HG02970 (cell line): ENCODE results near the gene COG4.
"Not testable (repeated sequence)": the region's sequence is repeated elsewhere in the genome, so short reads cannot be mapped to it uniquely, and the experiment has no call there.

Source experiments
- ATAC-seq: cut with Tn5 transposase; IDR thresholded peaks from one replicate; pipeline ENCODE4 v1.9.1; 2021; ENCODE audit warnings: mild to moderate bottlenecking, moderate library complexity, moderate number of reproducible peaks; ENCODE audit not compliant: unreplicated experiment, low FRiP score

COG4 gene

DNA sequence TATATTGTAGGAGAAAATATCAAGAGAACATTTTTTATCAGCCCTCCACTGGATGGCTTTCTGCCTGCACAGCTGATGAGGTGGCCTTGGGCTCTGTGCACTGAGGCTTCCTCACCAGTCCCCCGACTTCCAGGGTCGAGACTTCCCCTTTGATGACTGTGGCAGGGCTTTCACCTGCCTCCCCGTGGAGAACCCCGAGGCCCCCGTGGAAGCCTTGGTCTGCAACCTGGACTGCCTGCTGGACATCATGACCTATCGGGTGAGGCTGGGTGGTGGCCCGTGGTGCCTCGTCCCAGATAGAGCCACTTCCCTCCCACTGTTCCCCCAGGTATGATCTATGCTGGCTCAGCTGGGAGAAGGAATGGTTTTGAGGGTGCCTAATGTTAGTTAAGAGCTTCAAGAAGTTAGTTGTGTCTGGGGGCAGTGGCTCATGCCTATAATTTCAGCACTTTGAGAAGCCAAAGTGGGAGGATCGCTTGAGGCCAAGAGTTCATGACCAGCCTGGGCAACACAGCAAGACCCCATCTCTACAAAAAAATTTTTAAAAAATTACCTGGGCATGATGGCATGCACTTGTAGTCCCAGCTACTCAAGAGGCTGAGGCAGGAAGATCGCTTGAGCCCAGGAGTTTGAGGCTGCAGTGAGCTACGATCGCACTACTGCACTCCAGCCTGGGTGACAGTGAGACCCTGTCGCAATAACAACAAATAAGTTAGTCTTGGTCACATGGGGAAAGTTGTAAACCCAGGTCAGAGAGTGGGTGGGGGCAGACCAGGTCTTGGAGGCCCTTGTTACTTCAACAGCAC, 57.2 kb downstream of the COG4 start:
- ATAC-seq = no peak

DNA sequence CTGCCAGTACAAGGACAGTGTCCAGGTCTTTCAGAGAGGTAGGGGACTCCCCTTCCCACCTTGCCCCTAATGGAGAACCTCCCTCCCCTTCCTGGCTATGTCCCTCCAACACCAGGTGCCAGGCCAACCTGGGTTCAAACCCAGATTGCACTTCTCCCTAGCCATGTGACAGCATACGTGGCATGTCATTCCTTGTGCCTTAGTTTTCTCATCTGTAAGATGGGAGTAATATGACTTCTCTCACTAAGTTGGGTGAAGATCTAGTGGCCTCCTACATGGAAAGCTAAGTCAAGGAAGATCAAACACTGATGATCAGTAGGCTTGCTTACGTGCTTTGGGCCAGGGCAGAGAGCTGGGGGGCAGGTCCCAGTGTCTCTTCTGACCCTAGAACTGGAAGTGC, 60.1 kb downstream of the COG4 start:
- ATAC-seq = no peak

DNA sequence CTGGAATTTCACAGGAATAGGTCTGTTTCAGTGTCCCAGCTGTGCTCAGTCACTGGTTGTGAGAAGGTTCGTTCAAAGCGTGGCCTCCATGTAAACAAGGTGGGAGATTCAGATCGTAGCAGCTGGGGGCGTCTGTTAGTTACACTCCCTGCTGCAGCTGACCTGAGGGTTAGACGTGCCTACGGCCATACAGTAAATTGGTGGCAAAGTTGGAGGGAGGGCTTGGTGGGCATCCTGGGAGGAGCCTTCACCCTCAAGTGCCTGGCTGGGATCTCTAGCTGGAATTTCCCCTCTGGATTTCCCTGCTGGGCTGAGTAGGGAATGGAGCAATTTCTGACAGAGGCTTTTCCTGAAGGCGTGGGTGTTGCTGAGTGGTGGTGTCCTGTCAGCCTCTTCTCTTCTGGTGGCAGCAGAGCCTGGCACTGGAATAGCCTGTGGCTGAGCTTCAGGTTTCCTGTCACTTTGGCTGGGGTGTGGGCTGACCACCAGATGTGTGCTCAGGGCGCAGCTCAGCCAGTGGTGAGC, 62.6 kb downstream of the COG4 start:
- ATAC-seq = no peak

DNA sequence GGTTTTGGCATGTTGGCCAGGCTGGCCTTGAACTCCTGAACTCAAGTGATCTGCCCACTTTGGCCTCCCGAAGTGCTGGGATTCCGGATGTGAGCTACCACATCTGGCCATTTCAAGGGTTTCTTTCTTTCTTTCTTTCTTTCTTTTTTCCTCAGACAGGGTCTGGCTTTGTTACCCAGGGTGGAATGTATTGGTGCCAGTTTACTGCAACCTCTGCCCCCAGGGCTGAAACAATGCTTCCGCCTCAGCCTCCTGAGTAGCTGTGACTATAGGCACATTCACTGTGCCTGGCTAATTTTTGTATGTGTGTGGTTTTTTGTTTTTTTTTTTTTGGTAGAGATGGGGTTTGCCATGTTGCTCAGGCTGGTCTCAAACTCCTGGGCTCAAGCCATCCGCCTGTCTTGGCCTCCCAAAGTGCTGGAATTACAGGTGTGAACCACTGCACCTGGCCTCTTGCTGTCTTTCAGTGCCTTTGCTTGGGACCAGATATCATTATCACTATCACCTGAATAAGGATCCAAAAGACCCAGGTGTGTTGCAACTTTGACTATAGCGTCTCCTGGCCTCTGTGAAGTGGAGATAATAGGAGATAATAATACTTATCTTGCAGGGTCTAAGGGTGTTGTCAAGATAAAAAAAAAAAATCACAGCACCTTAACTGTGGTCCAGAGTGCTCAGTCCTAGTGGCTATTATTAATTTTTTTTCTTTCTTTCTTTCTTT, 65.7 kb downstream of the COG4 start:
- no peak for ATAC-seq

DNA sequence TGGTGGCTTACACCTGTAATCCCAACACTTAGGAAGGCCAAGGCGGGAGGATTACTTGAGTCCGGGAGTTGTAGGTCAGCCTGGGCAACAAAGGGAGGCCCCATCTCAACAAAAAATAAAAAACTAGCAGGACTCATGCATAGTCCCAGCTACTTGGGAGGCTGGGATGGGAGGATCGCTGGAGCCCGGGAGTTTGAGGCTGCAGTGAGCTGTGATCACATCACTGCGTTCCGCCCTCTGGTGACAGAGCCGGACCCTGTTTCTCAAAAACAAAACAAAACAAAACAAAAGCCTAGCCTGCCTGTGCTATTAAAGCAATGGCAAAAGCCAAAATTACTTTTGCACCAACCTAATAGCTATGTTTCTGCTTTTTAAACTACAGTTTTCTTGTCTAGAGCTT, 67.4 kb downstream of the COG4 start:
- no peak for ATAC-seq

DNA sequence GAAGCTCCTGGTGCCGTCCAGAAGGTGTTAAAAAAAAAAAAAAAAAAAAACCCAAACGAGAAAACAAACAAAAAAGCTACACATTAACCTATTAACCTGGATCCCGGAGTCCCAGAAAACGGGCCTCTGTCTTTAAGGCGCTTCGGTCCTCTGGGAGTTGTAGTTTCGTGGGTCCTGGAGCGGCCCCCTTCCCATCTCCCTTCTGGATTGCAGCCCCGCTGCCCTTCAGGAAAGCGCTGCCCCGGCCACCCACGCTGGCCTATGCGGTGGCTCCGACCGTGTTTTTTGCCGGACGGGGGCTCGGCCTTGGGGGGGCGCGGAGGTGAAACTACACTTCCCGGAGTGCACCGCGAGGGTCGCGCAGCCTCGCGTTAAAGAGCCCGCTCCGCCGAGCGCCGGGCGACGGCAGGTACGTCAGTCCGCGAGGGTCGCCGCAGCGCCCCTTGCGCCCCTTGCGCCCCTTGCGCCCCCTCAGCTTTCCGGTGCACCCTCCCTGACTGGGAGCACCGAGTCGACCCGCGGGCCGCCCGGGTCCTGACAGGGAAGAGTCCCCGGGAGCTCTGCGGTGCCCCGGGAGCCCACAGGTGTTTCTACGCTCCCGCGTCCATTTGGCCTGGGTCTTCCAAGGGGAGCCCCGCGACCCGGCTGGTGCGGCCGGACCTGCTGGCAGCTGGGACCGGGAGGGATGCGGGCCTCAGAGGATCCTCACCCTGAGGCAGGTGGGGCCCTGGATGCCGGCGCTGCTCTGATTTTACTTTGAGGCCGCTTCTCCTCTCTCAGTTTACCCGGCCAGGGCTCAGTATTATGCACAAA, 68.9 kb downstream of the COG4 start, which contains the start of gene FCSK:
Gene FCSK (plus strand): TSS at position 374 of the 813 bp plus-strand sequence. CDS start 8,596 bp downstream, outside the sequence.
- ATAC-seq = peak; percentile 84

DNA sequence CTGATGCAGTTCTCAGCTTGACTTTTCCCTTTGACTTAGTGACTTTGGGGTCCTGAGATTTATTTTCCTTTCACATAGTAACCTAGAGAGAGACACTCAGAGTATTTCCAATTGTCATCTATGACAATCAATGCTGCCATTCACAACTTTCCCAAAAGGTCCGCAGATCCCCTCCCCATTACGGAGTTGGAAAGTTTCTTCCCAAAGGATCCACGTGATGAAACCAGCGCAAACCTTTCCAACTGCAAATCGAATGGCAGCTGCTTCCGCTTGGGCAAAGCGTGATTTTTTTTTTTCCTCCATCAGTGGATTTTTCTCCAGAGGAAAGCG, 69.5 kb downstream of the COG4 start:
- no peak for ATAC-seq

DNA sequence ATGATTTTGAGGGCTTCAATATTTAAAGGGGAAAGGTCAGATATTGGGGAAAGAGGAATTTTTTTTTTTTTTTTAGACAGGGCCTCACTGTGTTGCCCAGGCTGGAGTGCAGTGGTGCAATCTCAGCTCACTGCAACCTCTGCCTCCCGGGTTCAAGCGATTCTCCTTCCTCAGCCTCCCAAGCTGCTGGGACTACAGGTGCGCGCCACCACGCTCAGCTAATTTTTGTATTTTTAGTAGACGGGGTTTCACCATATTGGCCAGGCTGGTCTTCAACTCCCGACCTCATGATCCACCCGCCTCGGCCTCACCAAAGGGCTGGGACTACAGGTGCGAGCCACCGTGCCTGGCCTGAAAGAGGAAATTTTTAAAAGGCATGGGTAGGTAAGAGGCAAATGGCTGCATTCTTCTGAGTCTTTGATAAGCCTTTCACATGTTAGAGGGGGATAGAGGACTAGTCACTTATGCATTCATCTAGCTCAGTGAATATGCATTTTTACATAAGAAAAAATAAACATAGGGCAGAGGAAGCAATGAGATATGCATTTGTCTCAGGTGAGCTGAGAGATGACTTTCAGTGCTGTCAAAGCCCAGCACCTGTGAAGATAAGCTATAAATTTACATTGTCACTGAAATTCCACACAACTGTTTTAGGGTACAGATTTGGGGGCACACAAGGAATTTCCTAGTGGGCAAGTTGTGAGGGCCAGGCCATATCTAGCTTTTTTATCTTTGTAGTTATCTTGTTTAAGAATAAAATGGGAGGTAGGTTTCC, 70.0 kb downstream of the COG4 start:
- ATAC-seq = no peak

DNA sequence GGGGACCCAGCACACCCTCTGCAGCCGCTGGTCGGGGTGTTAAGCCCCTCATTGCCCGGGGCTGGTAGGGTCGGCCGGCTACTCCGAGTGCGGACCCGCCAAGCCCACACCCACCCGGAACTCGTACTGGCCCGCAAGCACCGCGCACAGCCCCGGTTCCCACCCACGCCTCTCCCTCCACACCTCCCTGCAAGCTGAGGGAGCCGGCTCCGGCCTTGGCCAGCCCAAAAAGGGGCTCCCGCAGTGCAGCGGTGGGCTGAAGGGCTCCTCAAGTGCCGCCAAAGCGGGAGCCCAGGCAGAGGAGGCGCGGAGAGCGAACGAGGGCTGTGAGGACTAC, 72.4 kb downstream of the COG4 start:
- ATAC-seq = not testable (repeated sequence)

DNA sequence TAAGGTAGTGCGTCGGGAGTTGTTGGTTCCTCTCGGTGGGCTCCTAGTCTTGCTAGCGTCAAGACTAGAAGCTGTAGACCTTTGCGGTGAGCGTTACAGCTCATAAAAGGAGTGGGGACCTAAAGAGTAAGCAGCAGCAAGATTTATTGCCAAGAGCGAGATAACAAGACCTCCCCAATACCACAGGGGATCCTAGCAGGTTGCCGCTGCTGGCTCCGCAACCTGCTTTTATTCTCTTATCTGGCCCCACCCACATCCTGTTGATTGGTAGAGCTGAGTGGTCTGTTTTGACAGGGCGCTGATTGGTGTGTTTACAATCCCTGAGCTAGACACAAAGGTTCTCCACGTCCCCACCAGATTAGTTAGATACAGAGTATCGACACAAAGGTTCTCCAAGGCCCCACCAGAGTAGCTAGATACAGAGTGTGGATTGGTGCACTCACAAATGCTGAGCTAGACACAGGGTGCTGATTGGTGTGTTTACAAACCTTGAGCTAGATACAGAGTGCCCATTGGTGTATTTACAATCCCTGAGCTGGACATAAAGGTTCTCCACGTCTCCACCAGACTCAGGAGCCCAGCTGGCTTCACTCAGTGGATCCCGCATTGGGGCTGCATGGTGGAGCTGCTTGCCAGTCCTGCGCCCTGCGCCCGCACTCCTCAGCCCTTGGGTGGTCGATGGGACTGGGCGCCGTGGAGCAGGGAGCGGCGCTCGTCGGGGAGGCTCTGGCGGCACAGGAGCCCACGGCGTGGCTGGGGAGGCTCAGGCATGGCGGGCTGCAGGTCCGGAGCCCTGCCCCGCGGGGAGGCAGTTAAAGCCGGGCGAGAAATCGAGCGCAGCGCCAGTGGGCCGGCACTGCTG, 73.0 kb downstream of the COG4 start:
- ATAC-seq = not testable (repeated sequence)

DNA sequence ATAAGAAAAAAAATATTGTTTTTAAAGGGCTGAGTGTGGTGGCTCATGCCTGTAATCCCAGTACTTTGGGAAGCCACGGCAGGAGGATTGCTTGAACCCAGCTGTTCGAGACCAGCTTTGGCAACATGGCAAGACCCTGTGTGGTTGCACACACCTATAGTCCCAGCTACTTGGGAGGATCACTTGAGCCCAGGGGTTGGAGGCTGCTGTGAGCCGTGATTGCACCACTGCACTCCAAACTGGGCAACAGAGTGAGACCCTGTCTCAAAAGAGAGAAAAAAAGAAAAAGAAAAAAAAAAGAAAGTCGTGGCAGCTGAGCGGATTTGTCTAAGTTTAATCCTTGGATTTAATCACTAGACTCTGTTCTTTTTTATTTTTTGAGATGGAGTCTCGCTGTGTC, 75.3 kb downstream of the COG4 start:
- ATAC-seq = no peak

DNA sequence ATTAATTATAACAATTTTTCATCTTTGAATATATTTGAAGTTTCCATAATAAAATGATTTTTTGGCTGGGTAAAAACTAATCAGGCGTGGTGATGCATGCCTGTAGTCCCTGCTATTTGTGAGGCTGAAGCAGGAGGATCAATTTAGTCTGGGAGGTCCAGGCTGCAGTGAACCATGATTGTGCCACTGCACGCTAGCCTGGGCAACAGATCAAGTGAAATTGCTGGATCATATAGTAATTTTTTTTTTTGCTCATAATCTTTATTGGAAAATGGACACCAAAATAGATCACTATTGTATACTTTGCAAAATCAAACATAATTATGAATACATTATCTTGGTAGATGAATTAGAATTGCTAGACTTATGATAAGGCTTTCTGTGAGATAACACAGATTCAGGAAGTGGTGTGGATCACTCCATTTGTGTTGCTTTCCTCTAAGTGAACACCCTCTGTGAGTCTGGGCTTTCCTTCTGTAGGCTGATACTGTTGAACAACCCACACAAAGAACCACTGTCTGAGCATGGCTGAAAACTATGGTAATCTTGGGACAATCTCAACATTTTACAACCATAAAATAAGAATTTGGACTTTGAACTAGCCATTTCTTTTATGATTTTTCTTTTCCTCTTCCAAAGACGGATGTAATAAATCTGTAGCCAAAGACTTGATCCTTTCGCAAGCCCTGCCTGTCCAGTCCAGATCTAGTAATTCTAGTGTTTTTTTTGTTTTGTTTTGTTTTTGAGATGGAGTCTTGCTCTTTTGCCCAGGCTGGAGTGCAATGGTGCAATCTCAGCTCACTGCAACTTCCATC, 78.9 kb downstream of the COG4 start:
- no peak for ATAC-seq

DNA sequence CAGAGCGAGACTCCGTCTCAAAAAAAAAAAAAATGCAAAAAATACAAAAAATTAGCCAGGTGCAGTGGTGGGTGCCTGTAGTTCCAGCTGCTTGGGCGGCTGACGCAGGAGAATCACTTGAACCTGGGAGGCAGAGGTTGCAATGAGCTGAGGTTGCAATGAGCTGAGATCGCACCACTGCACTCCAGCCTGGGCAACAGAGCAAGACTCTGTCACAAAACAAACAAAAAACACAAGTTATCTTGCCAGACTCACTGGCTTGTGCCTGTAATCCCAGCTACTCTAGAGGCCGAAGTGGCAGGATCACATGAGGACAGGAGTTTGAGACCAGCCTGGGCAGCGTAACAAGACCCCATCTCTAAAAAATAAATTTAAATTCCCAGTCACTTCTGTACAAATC, 81.0 kb downstream of the COG4 start:
- no peak for ATAC-seq

DNA sequence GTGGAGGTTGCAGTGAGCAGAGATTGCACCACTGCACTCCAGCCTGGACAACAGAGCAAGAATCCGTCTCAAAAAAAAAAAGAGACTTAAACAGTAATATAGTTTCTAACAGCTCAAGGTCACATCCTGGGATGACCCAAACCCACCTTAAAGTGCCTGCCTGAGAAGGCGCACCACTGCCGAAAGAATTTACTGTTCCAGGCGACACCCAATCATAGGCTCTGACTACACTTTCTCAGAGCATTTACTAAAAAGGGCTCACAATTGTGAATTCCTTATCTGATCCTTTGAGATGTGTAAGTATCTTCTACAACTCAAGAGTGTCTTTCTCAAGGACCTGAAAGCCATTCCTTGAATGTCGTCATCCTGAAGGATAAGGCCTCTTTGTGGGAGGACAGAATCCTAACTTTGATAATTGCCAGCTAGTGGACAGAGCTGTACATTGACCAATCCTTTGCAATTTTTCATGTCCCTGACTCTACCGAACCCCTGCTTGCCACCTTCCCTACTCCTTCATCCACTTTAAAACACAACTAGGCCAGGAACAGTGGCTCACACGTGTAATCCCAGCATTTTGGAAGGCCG, 81.9 kb downstream of the COG4 start:
- no peak for ATAC-seq

DNA sequence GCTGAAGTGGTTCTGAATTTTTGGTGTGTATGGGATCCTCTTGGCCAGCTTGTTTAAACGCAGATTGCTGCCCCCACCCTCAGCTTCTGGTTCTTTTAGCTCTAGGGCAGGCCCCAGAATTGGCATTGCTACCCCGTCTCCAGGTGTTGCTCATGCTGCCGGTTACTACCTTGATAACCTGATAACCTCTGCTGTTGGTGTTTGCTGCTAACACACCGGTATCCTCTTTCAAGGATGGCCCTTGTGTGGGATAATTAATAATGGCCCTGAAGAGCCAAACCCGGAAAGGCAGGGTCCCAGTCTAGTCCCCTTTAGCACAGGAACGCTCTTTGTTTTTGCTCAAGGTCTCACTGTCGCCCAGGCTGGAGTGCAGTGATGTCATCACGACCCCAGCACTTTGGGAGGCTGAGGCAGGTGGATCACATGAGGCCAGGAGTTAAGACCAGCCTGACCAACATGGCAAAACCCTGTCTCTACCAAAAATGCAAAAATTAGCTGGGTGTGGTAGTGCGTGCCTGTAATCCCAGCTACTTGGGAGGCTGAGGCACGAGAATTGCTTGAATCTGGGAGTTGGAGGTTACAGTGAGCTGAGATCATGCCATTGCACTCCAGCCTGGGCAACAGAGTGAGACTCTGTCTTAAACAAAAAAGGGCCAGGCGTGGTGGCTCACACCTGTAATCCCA, 83.2 kb downstream of the COG4 start:
- no peak for ATAC-seq

DNA sequence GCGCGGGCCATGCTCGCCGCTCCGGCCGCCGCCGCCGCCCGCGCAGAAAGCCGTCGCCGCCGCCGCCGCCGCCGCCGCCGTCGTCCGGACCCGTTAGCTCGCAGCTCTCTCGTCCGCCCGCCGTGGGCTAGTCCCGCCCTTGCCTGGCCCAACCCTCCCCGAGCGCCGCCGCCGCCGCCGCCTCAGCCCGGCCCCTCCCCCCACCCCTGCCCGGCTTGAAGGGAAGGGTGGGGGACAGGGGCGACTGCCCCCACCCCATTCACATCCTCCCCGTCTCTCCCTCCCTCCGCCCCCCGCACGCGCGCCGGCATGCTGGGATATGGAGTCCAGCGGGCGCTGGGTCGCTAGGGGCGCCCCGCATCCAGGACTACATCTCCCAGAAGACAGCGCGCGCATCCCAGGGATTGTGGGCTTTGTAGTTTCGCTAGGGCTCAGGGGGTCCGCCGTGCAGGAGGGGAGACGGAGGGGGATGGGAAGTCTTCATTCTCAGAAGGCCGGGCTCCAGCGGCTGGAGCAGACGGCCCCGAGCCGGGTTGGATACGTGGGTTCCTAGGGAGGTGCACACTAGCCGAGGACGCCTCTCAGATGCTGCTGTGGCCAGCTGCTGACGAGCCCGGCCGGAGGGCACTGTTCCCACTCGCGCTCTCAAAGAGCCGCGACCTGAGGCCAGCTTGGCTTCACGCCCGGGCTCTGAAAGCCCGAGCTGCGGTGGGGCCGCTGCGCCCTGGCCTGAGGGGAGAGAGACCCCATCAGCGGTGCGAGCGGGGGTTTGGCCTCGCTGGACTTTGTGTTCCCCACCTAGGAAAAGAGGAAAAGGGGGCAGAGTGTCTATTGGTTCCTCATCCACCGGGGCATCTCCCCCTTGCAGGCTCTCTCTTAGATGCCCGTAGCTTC, 84.1 kb downstream of the COG4 start, which contains the start of gene ST3GAL2:
Gene ST3GAL2 (minus strand): TSS at position 132 of the 894 bp plus-strand sequence. CDS start 40,570 bp downstream, outside the sequence.
- peak; percentile 84 for ATAC-seq
